ENCODE results near the gene ARID1B. TPM values are rescaled to one million over a fixed set of nuclear protein-coding genes. Genes with fewer than 3 reads are reported as not detected.

Gene ARID1B
- total RNA-seq, 4 donors from 2014 or later, result 25.2 to 103 (median 59.5) TPM

DNA sequence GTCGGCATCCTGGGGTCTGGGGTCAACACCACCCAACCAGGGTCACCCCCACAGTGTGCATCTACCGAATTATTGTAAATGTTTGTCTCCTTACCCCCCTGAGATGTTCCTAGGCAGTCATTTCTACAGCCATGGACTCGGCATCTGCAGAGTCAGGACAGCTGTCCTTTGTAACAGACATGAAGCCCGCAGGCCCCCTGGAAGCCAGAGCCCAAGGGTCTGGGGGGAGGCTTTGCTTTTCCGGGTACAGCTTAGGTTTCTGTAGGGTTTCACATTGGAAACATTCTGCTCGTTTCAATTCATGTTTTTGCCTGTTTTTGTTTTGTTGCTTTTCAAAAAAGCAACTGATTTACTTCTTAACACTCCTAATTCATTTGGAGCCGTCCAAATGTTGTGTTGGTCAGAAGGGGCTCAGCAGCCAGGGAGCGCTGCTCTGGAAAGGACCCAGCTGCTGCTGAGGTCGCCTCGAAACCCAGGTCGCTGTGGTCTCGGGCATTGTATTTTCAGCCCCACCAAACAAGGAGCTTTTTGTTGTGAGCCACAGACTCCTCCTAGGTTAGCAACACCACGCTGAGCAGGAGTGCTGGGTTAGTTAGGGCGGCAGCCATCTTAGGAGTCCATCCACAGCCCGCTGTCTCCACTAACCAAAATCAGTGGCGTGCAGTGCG lies 385.7 kb downstream of the ARID1B start:
- H3K9me3 ChIP-seq, result no peaks in the 10 kb centered on the region
- intact Hi-C loops (cut with DNase I), result no loop called here
- no peak overlapping the region for H3K4me3 ChIP-seq
- TF ChIP-seq, protein P1, sequence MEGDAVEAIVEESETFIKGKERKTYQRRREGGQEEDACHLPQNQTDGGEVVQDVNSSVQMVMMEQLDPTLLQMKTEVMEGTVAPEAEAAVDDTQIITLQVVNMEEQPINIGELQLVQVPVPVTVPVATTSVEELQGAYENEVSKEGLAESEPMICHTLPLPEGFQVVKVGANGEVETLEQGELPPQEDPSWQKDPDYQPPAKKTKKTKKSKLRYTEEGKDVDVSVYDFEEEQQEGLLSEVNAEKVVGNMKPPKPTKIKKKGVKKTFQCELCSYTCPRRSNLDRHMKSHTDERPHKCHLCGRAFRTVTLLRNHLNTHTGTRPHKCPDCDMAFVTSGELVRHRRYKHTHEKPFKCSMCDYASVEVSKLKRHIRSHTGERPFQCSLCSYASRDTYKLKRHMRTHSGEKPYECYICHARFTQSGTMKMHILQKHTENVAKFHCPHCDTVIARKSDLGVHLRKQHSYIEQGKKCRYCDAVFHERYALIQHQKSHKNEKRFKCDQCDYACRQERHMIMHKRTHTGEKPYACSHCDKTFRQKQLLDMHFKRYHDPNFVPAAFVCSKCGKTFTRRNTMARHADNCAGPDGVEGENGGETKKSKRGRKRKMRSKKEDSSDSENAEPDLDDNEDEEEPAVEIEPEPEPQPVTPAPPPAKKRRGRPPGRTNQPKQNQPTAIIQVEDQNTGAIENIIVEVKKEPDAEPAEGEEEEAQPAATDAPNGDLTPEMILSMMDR (IDR thresholded peaks at IDR 0.05), result no peak
- H3K27me3 ChIP-seq, result no peaks in the 10 kb centered on the region
- H3K36me3 ChIP-seq, result peaks cover 0 to 63% (median 3%) of the 10 kb centered on the region in 3 donors
- WGBS, 2 donors, result 87 to 90% methylated on average over 11 to 12 of the region's 17 CpGs
- H3K4me1 ChIP-seq, result no peaks in the 10 kb centered on the region
- DNase-seq, result no peak
- no peak overlapping the region for H3K27ac ChIP-seq

DNA sequence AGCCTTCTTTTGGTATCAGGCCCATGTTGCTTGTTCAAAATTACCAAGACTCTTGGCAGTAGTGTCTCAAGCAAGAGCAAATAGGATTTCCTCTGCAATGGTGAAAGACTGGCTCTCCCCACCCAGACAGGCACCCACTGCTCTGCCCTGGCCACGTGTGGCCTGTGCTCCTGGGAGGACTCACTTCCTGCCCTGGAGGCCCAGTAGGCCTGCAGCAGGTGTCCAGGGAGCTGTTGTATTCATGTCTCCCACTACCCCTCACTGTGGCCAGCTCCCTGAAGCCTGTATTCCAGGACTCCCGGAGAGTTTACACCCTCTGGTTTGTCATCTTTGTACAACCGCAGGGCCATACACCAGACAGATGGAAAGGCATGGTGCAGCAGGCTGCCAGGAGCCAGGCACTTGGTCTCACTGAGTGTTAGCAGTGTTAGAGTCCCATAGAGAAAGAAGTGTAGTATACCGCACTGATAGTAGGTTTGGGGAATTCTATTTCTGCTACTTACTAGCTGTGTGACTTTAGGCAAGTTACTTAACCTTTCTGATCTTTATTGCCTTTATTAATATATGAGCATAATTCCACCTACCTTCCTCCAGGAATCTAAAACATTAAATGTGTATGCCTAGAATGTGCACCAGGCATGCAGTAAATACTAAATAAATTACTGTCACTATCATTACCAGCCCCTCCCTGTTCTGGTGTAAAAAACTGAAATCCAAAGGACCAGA lies 386.4 kb downstream of the ARID1B start:
- intact Hi-C loops (cut with DNase I), result no loop called here
- H3K36me3 ChIP-seq, result peaks cover 0 to 63% (median 3%) of the 10 kb centered on the region in 3 donors
- H3K4me3 ChIP-seq, result no peak overlapping the region
- DNase-seq, result no peak
- no peaks in the 10 kb centered on the region for H3K4me1 ChIP-seq
- H3K27me3 ChIP-seq, result no peaks in the 10 kb centered on the region
- H3K27ac ChIP-seq, result no peak overlapping the region
- no peaks in the 10 kb centered on the region for H3K9me3 ChIP-seq
- 96 to 100% methylated on average over 1 to 2 of the region's 4 CpGs for WGBS, 2 donors
- TF ChIP-seq, protein P1 (IDR thresholded peaks at IDR 0.05), result no peak
- no peak for TF ChIP-seq POLR2A (IDR thresholded peaks at IDR 0.05)

DNA sequence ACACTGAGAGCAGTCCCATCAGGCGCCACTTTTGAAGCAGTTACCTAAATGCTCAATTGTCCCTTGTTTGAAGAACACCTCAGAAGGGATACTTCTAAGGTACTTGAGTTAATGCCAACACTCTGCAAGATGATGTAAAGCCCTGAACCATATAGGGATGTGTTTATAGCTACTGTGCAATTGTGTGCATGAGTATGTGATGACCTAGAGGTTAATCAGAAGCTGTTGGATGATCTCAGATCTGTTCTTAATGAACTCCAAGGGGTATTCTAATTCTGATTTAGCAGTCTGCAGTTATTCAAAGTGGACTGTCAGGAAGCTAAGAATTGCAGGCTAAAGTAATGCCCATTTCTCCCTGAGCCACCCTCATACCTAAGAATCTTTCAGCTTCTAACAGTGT lies 387.8 kb downstream of the ARID1B start:
- intact Hi-C loops (cut with DNase I), result no loop called here
- H3K27me3 ChIP-seq, result no peaks in the 10 kb centered on the region
- no peak for TF ChIP-seq POLR2A (IDR thresholded peaks at IDR 0.05)
- TF ChIP-seq, protein P1 (IDR thresholded peaks at IDR 0.05), result no peak
- peaks cover 0 to 69% (median 3%) of the 10 kb centered on the region in 3 donors for H3K36me3 ChIP-seq
- H3K27ac ChIP-seq, result no peak overlapping the region
- H3K9me3 ChIP-seq, result no peaks in the 10 kb centered on the region
- no peaks in the 10 kb centered on the region for H3K4me1 ChIP-seq
- 94 to 100% methylated on average over 1 of the region's 1 CpG for WGBS, 2 donors
- H3K4me3 ChIP-seq, result no peak overlapping the region
- no peak for DNase-seq

DNA sequence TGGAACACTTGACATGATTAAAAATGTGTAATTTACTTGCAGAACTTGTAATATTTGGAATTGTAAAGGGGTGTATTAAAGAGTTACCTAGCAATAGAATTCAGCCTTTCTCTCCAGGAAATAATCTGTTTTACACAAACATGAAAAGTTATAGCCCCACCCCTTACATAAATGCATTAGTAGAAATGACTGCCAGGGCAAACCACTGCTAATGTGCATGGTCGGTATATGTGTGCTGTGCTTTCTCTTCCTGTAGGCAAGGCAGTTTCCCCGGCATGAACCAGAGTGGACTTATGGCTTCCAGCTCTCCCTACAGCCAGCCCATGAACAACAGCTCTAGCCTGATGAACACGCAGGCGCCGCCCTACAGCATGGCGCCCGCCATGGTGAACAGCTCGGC lies 389.6 kb downstream of the ARID1B start:
- TF ChIP-seq, protein P1 (IDR thresholded peaks at IDR 0.05), result no peak
- Histone ChIP-seq H3K4me1 (no peaks in the 10 kb centered on the region), H3K27ac (no peak overlapping the region), H3K36me3 (peaks cover 0 to 69% (median 3%) of the 10 kb centered on the region in 3 donors), H3K27me3 (no peaks in the 10 kb centered on the region), H3K4me3 (no peak overlapping the region), H3K9me3 (no peaks in the 10 kb centered on the region)
- no peak for DNase-seq
- WGBS, 2 donors, result 88 to 91% methylated on average over 2 to 8 of the region's 8 CpGs
- intact Hi-C loops (cut with DNase I), result no loop called here

DNA sequence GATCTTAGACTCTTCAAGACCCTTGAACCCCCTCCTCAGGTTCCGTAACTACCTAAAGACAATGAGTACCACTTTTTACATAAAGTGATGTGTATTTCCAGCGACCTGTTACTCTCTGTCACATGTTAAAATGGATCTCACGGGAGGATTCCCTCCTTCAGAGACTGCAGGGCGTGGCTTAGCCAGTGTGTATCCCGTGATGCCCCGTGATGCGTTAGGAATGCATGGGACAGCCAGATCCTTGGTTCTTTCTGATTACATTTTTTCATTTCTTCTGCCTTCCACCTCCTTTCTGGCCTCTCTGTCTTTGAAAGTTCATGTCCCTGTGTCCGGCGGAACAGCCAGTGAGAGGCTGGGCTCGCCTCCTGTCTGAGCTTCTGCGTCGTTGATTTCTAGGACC lies 390.7 kb downstream of the ARID1B start:
- TF ChIP-seq, protein P1 (IDR thresholded peaks at IDR 0.05), result no peak
- no peak for TF ChIP-seq POLR2A (IDR thresholded peaks at IDR 0.05)
- Histone ChIP-seq H3K9me3 (no peaks in the 10 kb centered on the region), H3K4me1 (no peaks in the 10 kb centered on the region), H3K36me3 (peaks cover 0 to 58% (median 3%) of the 10 kb centered on the region in 3 donors), H3K4me3 (no peak overlapping the region), H3K27me3 (no peaks in the 10 kb centered on the region), H3K27ac (no peak overlapping the region)
- no peak for DNase-seq
- intact Hi-C loops (cut with DNase I), result no loop called here
- 93 to 97% methylated on average over 12 of the region's 12 CpGs for WGBS, 2 donors
